Psoas muscle (tissue), 8 donors: ENCODE measurements around the gene TSPAN9. TPM values are rescaled to one million over a fixed set of nuclear protein-coding genes. Genes with fewer than 3 reads are reported as not detected.

Source experiments
- ATAC-seq, 4 donors: fragments of 200-7000 bp; cut with Tn5 transposase; one replicate each; pipeline ENCODE4 v1.9.1; 2020; ENCODE audit warnings: moderate library complexity in 3 of 4, mild to moderate bottlenecking in 2 of 4
- DNase-seq, 2 donors: peaks; one replicate each; pipeline ENCODE4 v3.0.0-alpha.2; 2020
- H3K27ac ChIP-seq: fragments of 200-600 bp; one replicate; pipeline ENCODE4 v1.8.0; 2022
- H3K27me3 ChIP-seq, 3 donors: fragments of 200-600 bp in 1 of 3; one replicate each; pipeline versions ENCODE4 v1.6.1 to v1.8.0; 2013 to 2022; ENCODE audit warnings: low read length in 2 of 3, mild to moderate bottlenecking in 2 of 3, moderate library complexity in 1 of 3; ENCODE audit not compliant: insufficient read depth in 3 of 3
- H3K36me3 ChIP-seq, 2 donors: fragments of 200-600 bp in 1 of 2; one replicate each; pipeline versions ENCODE4 v1.6.1 to v1.8.0; 2013 to 2022; ENCODE audit warnings: low read depth in 1 of 2, mild to moderate bottlenecking in 1 of 2, moderate library complexity in 1 of 2; ENCODE audit not compliant: insufficient read depth in 1 of 2
- H3K4me1 ChIP-seq: fragments of 200-600 bp; one replicate; pipeline ENCODE4 v1.8.0; 2022
- H3K4me3 ChIP-seq: fragments of 200-600 bp; one replicate; pipeline ENCODE4 v1.8.0; 2022; ENCODE audit warnings: mild to moderate bottlenecking
- H3K9me3 ChIP-seq: fragments of 200-600 bp; one replicate; pipeline ENCODE4 v1.8.0; 2022
- WGBS, 3 donors: extraction: QIAGEN DNeasy Blood & Tissue Kit; methylation state at CpG; one replicate each; pipeline versions ENCODE4 v1.1.6 to v1.1.7; 2013; 5-methylcytosine and 5-hydroxymethylcytosine counted together
- intact Hi-C, 2 donors: fragments of 100-400 bp; cut with DNase I; formaldehyde crosslinking; loops; one replicate each; pipeline versions ENCODE4 v1.11.0 to v1.14.2; 2022
- polyA plus RNA-seq, 3 donors: library from polyadenylated mRNA; stranded (reverse); fragments of 200-250 nt; gene quantifications; one replicate each; pipeline ENCODE4 v1.2.3, GENCODE V29; 2013
- total RNA-seq, 4 donors: library from RNA; stranded (reverse); fragmentation: NEBNext Ultra II Directional in 2 of 4; extraction: Animal tissue kit (Norgen Biotek cat#: 25700) in 2 of 4; gene quantifications; one replicate each; pipeline versions ENCODE4 v1.2.1 to v1.2.4, GENCODE V29; 2021 to 2023
- TF ChIP-seq, protein P1 (sequence below): fragments of 200-600 bp; IDR thresholded peaks from one replicate; pipeline ENCODE4 v1.8.0; 2022; ENCODE audit warnings: antibody characterized with exemption
- donor health status: healthy with polysubstance abuse.
- donor health status: DM: no; HTN: no; CAD: no; lungs with moderate emphysema.
- donor health status: Bipolar disorder and iron deficiency.
- donor health status: healthy.
- donor health status: DM: yes; HTN: yes; CAD: no.
- donor health status: DM: no; HTN: no; CAD: no.
- donor health status: DM: no; HTN: no; CAD: no.
- donor health status: DM: yes; HTN: yes; CAD: no.

The TSPAN9 gene
- total and polyA plus RNA-seq, 7 donors = 6.4 to 28.0 (median 11.6) TPM

DNA sequence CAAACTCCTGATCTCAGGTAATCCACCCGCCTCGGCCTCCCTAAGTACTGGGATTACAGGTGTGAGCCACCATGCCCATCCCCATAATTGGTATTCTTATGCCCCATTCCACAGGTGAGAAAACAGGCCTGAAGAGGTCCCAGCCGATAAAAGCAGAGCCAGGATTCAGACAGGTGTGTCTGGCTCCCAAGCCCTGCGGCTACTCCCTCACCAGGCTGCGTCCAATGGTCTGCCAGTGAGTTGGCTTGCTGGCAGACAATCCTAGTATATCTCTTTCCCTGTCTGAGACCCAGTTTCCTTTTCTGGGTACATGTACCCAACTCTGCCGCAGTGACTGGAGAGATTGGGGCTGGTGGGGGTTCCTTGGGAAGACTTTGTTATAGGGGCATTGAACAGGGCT, 1.9 kb upstream of the TSPAN9 start:
- H3K36me3 ChIP-seq = no peaks in the 10 kb centered on the region

DNA sequence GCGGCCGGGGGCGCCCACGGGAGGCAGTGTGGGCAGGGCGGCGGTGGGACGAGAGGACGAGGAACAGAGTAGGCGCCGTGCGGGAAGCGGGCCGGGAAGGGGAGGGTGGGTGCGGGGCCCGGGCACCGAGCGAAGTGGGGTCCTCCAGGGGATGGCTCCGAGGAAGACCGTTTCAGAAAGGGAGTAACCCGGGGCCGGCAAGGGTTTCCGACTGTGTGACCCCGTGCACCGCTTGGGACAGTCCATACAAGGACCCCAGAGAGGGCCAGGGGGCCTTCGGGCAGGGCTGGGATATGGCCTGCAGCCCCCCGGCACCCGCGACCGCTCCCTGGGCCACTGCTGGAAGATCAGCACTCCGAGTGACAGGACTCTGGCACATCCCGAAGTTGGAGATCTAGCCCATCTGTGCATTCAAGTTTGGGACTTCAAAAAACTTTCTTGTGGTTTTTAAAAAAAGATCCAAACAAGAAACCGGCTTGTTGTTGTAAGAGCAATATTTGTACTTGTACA, 448 bp downstream of the TSPAN9 start:
- H3K27me3 ChIP-seq = no peaks in the 10 kb centered on the region
- 1% methylated on average over 27 to 32 of the region's 32 CpGs for WGBS, 3 donors
- TF ChIP-seq, protein P1, sequence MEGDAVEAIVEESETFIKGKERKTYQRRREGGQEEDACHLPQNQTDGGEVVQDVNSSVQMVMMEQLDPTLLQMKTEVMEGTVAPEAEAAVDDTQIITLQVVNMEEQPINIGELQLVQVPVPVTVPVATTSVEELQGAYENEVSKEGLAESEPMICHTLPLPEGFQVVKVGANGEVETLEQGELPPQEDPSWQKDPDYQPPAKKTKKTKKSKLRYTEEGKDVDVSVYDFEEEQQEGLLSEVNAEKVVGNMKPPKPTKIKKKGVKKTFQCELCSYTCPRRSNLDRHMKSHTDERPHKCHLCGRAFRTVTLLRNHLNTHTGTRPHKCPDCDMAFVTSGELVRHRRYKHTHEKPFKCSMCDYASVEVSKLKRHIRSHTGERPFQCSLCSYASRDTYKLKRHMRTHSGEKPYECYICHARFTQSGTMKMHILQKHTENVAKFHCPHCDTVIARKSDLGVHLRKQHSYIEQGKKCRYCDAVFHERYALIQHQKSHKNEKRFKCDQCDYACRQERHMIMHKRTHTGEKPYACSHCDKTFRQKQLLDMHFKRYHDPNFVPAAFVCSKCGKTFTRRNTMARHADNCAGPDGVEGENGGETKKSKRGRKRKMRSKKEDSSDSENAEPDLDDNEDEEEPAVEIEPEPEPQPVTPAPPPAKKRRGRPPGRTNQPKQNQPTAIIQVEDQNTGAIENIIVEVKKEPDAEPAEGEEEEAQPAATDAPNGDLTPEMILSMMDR = no peak
- H3K9me3 ChIP-seq = no peaks in the 10 kb centered on the region
- peak overlapping the region; percentile 91 for H3K27ac ChIP-seq
- DNase-seq = peak; percentile 49 to 70
- intact Hi-C loops = loop anchor here in 1 of 2 donors (2.0 kb wide), 1 partner anchor 45 kb away; no protein-coding TSS in a partner anchor
- peak overlapping the region; percentile 70 for H3K4me3 ChIP-seq
- no peaks in the 10 kb centered on the region for H3K36me3 ChIP-seq
- ATAC-seq = peak in 3 of 4 donors; percentile 14 to 35 (median 23)
- H3K4me1 ChIP-seq = peaks cover 29% of the 10 kb centered on the region

More for the DNA sequence above, 1.9 kb upstream of the TSPAN9 start:
- TF ChIP-seq, protein P1 = no peak
- 84 to 99% (median 94%) methylated on average over 6 of the region's 6 CpGs for WGBS, 3 donors
- no peaks in the 10 kb centered on the region for H3K27me3 ChIP-seq
- no peak for DNase-seq
- no peak overlapping the region for H3K4me3 ChIP-seq
- intact Hi-C loops = no loop called here
- ATAC-seq = no peak
- no peaks in the 10 kb centered on the region for H3K9me3 ChIP-seq
- no peak overlapping the region for H3K27ac ChIP-seq
- peaks cover 24% of the 10 kb centered on the region for H3K4me1 ChIP-seq

DNA sequence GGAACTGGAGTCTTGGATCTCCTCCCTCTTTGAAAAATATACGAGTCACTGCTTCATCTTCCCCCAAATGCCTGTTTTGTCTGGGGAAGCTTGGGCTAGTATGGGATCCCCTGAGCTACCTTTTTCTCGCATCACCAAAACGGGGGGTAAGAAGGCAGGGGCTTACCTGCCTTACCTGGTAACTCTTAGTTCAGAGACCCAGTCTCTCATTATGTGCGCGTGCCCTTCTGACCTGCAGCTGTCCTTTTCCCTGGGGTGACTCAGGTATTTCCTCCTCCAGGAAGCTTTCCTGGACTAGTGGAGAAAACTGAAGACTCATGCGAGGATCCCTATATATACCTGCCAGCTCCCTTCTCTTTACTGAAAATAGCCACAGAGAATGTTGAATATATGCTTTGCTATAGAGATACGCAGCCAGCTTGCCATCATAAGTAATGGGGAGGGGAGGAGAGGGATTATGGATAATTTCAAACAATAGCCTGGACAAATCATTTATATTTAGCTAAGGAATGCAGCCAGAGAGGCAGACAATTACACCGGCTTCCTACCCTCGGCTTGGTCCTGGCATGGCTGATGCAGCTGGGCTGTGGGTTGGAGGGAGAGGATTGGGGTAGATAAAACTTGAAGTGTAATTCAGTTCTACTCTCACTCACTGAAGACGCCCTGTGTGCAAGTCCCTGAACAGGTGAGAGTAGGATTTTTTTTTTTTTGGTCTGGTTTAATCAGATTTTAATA, 1.1 kb downstream of the TSPAN9 start:
- intact Hi-C loops = no loop called here
- WGBS, 3 donors = 50 to 59% (median 54%) methylated on average over 10 of the region's 10 CpGs

DNA sequence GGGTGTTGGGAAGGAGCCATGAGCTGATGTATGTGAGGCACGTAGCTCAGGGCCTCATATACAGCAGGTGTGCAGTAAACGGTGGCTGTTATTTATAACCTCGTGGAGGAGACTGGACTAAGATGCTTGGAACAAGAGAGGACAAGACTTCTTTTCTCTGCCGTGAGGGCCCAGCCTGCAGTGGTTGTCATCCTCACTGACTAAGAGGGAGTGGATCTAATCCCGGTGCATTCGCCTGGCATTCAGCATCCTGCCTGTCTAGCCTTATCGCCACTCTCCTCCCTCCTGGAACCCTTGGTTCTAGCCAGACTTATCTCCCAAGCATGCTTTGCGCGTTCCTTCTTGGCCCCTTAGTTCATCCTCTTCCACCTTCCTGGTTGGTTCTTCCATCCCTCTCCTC, 3.9 kb downstream of the TSPAN9 start:
- H3K27ac ChIP-seq = peak overlapping the region; percentile 23
- DNase-seq = no peak
- ATAC-seq = no peak
- no peak overlapping the region for H3K4me3 ChIP-seq
- H3K27me3 ChIP-seq = no peaks in the 10 kb centered on the region
- TF ChIP-seq, protein P1 = no peak
- H3K4me1 ChIP-seq = peaks cover 22% of the 10 kb centered on the region
- WGBS, 3 donors = 70 to 79% (median 74%) methylated on average over 9 of the region's 9 CpGs
- intact Hi-C loops = no loop called here
- peaks cover 0 to 3% of the 10 kb centered on the region in 2 donors for H3K36me3 ChIP-seq
- no peaks in the 10 kb centered on the region for H3K9me3 ChIP-seq

More for the DNA sequence above, 1.1 kb downstream of the TSPAN9 start:
- TF ChIP-seq, protein P1 = no peak
- Histone ChIP-seq H3K4me3 (peak overlapping the region; percentile 70), H3K9me3 (no peaks in the 10 kb centered on the region), H3K4me1 (peaks cover 27% of the 10 kb centered on the region), H3K27ac (peak overlapping the region; percentile 91), H3K27me3 (no peaks in the 10 kb centered on the region), H3K36me3 (no peaks in the 10 kb centered on the region)
- no peak for DNase-seq
- no peak for ATAC-seq
